Activated T-cell treated with anti-CD3 and anti-CD28 coated beads, Interleukin-2, amount 50 U/mL, for 72 hours (primary cell): ENCODE data around the gene CYP26B1. TPM values are rescaled to one million over a fixed set of nuclear protein-coding genes. Genes with fewer than 3 reads are reported as not detected.
"Not testable (repeated sequence)": the region's sequence is repeated elsewhere in the genome, so short reads cannot be mapped to it uniquely, and the experiment has no call there.

Experiments
- ATAC-seq, 2 donors: fragments of 150-1000 bp; cut with Tn5 transposase; replicated peaks in 1 of 2; 2 replicates each; pipeline ENCODE4 v1.10.0; 2021; ENCODE audit warnings: moderate library complexity in 2 of 2, mild to moderate bottlenecking in 1 of 2
- DNase-seq, 2 donors: peaks; one replicate each; pipeline ENCODE4 v3.0.0; 2021 to 2022; ENCODE audit warnings: mixed read lengths in 1 of 2
- H3K27ac Mint-ChIP-seq: one replicate; pipeline ENCODE4 v1.8.0; 2022; ENCODE audit warnings: mild to moderate bottlenecking, moderate library complexity, mixed read lengths
- H3K27me3 Mint-ChIP-seq: one replicate; pipeline ENCODE4 v1.8.0; 2022; ENCODE audit warnings: low read depth, mixed read lengths
- H3K36me3 Mint-ChIP-seq, 2 donors: one replicate each; pipeline ENCODE4 v1.8.0; 2022; ENCODE audit warnings: mixed read lengths in 2 of 2, mild to moderate bottlenecking in 1 of 2; ENCODE audit not compliant: insufficient read depth in 2 of 2
- H3K4me1 Mint-ChIP-seq: one replicate; pipeline ENCODE4 v1.8.0; 2022; ENCODE audit warnings: low read depth, mixed read lengths
- H3K4me3 Mint-ChIP-seq, 2 donors: one replicate each; pipeline ENCODE4 v1.8.0; 2022; ENCODE audit warnings: mild to moderate bottlenecking in 2 of 2, mixed read lengths in 2 of 2, moderate library complexity in 2 of 2
- H3K9me3 Mint-ChIP-seq, 2 donors: one replicate each; pipeline ENCODE4 v1.8.0; 2022; ENCODE audit warnings: mixed read lengths in 2 of 2
- total RNA-seq, 2 donors: library from RNA; stranded (reverse); gene quantifications; one replicate each; pipeline ENCODE4 v1.2.3, GENCODE V29; 2022

CYP26B1 gene
- total RNA-seq, 2 donors from 2014 or later = not detected

- peaks cover 8% of the 10 kb centered on the region for H3K27me3 Mint-ChIP-seq
- no peak for ATAC-seq
- H3K4me1 Mint-ChIP-seq = no peaks in the 10 kb centered on the region
- no peak overlapping the region for H3K4me3 Mint-ChIP-seq
- no peak for DNase-seq
- H3K36me3 Mint-ChIP-seq = no peaks in the 10 kb centered on the region
- no peak overlapping the region for H3K27ac Mint-ChIP-seq
- H3K9me3 Mint-ChIP-seq = no peaks in the 10 kb centered on the region
Observed at GRCh38 chr2:72096181-72096580, 51.5 kb downstream of the CYP26B1 start.

DNA sequence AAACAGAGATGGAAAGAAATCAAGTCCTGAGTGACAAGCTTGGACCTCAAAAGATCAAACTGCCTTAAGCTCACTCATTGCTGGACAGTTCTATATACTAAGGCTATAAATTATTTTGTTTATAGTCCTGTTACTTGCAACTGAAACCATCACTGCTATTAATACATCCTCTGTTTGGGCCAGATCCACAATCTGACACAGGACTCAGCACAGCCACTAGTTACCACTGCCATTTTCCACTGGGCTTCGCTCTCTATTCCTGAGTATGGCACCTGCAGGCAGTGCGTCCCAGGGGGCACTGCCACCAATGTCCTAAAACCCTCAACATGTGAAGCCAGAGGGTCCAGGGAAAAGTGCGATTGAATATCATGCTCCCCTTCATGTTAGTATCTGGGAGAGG, 52.3 kb downstream of the CYP26B1 start:
- H3K9me3 Mint-ChIP-seq = no peaks in the 10 kb centered on the region
- H3K4me3 Mint-ChIP-seq = no peak overlapping the region
- no peaks in the 10 kb centered on the region for H3K4me1 Mint-ChIP-seq
- no peaks in the 10 kb centered on the region for H3K36me3 Mint-ChIP-seq
- peaks cover 8% of the 10 kb centered on the region for H3K27me3 Mint-ChIP-seq
- DNase-seq (no peak), ATAC-seq (no peak)
- H3K27ac Mint-ChIP-seq = no peak overlapping the region

GRCh38 chr2:72094701-72095100, 53.0 kb downstream of the CYP26B1 start:
- H3K27ac Mint-ChIP-seq = no peak overlapping the region
- peaks cover 4% of the 10 kb centered on the region for H3K27me3 Mint-ChIP-seq
- no peaks in the 10 kb centered on the region for H3K4me1 Mint-ChIP-seq
- no peak overlapping the region for H3K4me3 Mint-ChIP-seq
- ATAC-seq (no peak), DNase-seq (no peak)
- H3K36me3 Mint-ChIP-seq = no peaks in the 10 kb centered on the region
- H3K9me3 Mint-ChIP-seq = no peaks in the 10 kb centered on the region

GRCh38 chr2:72092111-72092510, 55.6 kb downstream of the CYP26B1 start:
- Mint-ChIP-seq H3K9me3 (peaks cover 0 to 2% of the 10 kb centered on the region in 2 donors), H3K4me1 (no peaks in the 10 kb centered on the region), H3K27me3 (no peaks in the 10 kb centered on the region), H3K4me3 (no peak overlapping the region), H3K36me3 (no peaks in the 10 kb centered on the region), H3K27ac (no peak overlapping the region)
- DNase-seq (no peak), ATAC-seq (no peak)

DNA sequence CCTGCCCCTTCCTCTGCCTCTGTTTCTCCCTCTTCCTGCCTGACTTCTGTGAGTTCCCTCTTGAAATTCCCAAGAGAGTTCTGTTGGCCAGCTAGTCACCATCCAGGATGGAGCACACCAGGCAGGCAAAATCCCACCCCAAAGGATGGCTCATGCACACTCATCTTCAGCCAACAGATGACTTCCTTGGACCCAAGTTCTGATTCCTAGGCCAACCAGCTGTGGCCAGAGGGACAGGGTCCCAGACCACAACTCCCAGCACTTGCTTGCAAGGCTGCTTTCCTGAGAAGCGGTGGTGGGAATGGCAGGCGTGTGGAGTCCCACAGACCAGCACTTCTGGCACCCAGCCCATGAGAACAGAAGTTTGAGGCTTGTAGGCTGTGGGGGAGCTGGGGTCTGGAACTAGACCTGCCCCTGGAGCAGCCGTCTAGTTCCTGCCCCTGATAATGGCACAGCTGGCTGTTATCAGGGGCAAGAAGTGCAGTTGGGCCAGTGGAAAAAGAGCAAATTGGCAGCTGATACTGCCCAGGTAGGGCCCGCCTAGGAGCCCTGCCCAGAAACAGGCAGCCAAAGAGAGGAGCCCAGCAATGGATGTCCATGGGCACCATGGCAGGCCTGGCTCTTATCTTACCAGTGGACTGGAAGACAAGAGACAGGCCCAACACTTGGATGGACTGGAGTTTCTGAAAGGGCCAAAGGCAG, 56.7 kb downstream of the CYP26B1 start:
- no peaks in the 10 kb centered on the region for H3K36me3 Mint-ChIP-seq
- H3K9me3 Mint-ChIP-seq = peaks cover 0 to 4% of the 10 kb centered on the region in 2 donors
- H3K4me1 Mint-ChIP-seq = no peaks in the 10 kb centered on the region
- DNase-seq (no peak), ATAC-seq (no peak)
- no peaks in the 10 kb centered on the region for H3K27me3 Mint-ChIP-seq
- H3K27ac Mint-ChIP-seq = no peak overlapping the region
- H3K4me3 Mint-ChIP-seq = no peak overlapping the region

DNA sequence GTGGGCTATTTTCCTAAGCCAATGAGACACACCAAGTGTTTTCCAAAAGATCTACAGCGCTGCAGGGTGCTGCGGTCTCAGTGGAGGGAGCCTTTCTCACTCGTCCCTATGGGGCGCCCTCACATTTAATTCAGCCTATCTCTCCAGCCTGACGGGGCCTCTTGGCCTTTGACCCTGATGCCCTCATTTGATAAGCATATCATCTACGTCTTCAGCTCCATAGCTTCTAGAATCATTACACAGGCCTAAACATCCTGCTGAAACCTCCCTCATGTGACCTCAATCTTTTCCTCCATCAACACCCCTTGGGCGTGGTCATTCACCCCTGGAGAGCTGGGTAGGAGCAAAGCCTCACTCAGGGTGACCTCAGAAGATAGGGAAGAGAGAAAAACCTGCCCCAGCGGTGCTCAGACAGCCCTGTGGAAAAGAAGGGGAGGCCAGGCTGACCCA, 57.4 kb downstream of the CYP26B1 start:
- H3K4me3 Mint-ChIP-seq = no peak overlapping the region

DNA sequence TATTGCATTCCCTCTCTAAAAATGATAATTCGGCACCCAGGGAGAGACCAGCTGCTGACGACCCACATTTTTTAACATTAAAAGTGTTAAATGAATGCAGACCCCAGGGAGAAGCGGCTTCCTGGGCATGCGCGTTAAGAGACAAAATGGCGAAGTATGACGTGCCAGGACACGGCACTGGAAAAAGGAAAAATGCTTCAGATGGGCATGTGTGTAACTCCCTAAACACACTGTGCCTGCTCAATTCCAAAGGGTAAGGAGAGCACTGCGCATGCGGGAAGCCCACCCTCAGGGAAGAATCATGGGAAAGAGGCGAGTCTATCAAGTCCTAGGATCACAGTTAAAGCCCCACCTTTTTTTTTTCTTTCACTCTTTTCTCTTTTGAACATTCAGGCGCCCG, 58.1 kb downstream of the CYP26B1 start:
- Mint-ChIP-seq H3K9me3 (peaks cover 0 to 4% of the 10 kb centered on the region in 2 donors), H3K27ac (no peak overlapping the region), H3K4me3 (no peak overlapping the region), H3K36me3 (no peaks in the 10 kb centered on the region), H3K27me3 (no peaks in the 10 kb centered on the region), H3K4me1 (no peaks in the 10 kb centered on the region)
- DNase-seq (no peak), ATAC-seq (no peak)

More for the DNA sequence above, 57.4 kb downstream of the CYP26B1 start:
- Mint-ChIP-seq H3K36me3 (no peaks in the 10 kb centered on the region), H3K27me3 (no peaks in the 10 kb centered on the region), H3K9me3 (peaks cover 0 to 4% of the 10 kb centered on the region in 2 donors), H3K4me1 (no peaks in the 10 kb centered on the region), H3K27ac (no peak overlapping the region)
- DNase-seq (no peak), ATAC-seq (no peak)

DNA sequence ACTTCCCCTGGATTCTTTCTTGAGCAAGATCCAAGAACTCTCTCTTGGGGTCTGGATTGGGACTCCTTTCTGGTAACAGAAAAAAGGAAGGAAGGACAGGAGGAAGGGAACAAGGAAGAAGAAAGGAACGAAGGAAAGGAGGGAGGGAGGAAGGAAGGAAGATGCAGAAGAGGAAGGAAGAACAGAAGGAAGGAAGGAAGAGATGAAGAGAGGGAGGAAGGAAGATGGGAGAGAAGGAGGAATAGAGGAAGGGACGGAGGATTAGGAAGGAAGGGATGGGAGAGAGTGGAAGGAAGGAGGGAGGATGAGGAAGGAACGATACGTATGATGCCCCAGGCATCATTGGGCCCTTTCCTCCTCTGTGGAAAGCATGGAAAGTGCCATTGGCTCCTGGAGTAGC, 58.6 kb downstream of the CYP26B1 start:
- Mint-ChIP-seq H3K27me3 (no peaks in the 10 kb centered on the region), H3K27ac (no peak overlapping the region), H3K4me1 (no peaks in the 10 kb centered on the region), H3K9me3 (peaks cover 0 to 4% of the 10 kb centered on the region in 2 donors), H3K4me3 (no peak overlapping the region), H3K36me3 (no peaks in the 10 kb centered on the region)
- no peak for ATAC-seq
- no peak for DNase-seq

GRCh38 chr2:72086871-72087633, 60.6 kb downstream of the CYP26B1 start:
- H3K36me3 Mint-ChIP-seq, DNase-seq, H3K4me1 Mint-ChIP-seq, H3K9me3 Mint-ChIP-seq, H3K27me3 Mint-ChIP-seq, H3K27ac Mint-ChIP-seq, H3K4me3 Mint-ChIP-seq, ATAC-seq: not testable (repeated sequence)

- no peak for ATAC-seq
- Mint-ChIP-seq H3K9me3 (peaks cover 0 to 4% of the 10 kb centered on the region in 2 donors), H3K36me3 (no peaks in the 10 kb centered on the region), H3K27ac (no peak overlapping the region), H3K4me3 (no peak overlapping the region), H3K4me1 (no peaks in the 10 kb centered on the region), H3K27me3 (no peaks in the 10 kb centered on the region)
- no peak for DNase-seq
Observed at GRCh38 chr2:72085513-72085912, 62.1 kb downstream of the CYP26B1 start.

- no peaks in the 10 kb centered on the region for H3K4me1 Mint-ChIP-seq
Observed at GRCh38 chr2:72085036-72085435, 62.6 kb downstream of the CYP26B1 start.

GRCh38 chr2:72084584-72084976, 63.1 kb downstream of the CYP26B1 start:
- H3K4me3 Mint-ChIP-seq = no peak overlapping the region
- ATAC-seq (no peak), DNase-seq (no peak)
- peaks cover 0 to 4% of the 10 kb centered on the region in 2 donors for H3K9me3 Mint-ChIP-seq
- no peaks in the 10 kb centered on the region for H3K4me1 Mint-ChIP-seq
- H3K36me3 Mint-ChIP-seq = no peaks in the 10 kb centered on the region
- no peaks in the 10 kb centered on the region for H3K27me3 Mint-ChIP-seq
- no peak overlapping the region for H3K27ac Mint-ChIP-seq

More at GRCh38 chr2:72085036-72085435, 62.6 kb downstream of the CYP26B1 start:
- H3K36me3 Mint-ChIP-seq = no peaks in the 10 kb centered on the region
- no peak overlapping the region for H3K4me3 Mint-ChIP-seq
- DNase-seq (no peak), ATAC-seq (no peak)
- H3K27ac Mint-ChIP-seq = no peak overlapping the region
- peaks cover 0 to 4% of the 10 kb centered on the region in 2 donors for H3K9me3 Mint-ChIP-seq
- no peaks in the 10 kb centered on the region for H3K27me3 Mint-ChIP-seq

DNA sequence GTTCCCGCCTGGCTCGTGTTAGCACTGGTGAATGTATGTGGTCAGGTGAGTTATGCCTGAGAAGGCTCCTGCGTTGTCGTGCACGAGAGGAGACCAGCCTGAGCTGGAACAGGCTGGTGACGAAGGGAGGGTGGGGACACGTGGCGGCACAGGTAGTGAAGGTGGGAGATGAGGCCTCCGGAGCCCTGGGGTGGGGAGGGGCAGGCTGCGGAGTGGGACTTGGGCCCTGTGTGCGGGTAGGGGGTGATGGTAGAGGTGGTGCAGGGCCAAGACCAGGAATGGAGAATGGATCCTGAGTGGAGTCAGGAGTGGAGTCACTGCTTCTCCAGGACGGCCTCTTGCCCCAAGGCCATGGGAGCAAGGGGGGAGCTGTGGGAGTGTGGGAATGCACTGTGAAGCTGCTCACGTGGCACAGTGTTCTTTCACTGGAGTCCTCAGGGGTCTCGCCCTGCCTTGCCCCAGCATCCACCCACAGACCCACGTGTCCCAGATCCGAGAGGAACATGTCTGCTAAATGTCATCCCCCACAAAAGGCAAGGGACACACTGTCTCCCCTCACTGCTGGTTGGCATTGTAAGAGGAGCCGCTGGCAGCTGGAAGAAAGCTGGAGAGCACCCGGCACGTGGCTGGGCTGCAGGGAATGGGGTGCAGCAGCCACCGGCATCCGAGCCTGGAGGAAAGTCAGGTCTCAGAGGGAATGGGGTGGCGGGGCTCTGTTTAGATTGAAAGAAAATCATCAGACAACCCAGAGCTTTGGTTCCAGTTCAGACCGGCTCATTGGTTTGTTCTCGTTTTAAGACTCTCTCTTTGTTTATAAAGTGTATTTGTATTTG, 63.7 kb downstream of the CYP26B1 start:
- Mint-ChIP-seq H3K36me3 (no peaks in the 10 kb centered on the region), H3K27me3 (no peaks in the 10 kb centered on the region), H3K9me3 (peaks cover 0 to 4% of the 10 kb centered on the region in 2 donors), H3K27ac (no peak overlapping the region), H3K4me3 (no peak overlapping the region), H3K4me1 (no peaks in the 10 kb centered on the region)
- no peak for ATAC-seq
- DNase-seq = no peak
